H9 (cell line): Measurements from ENCODE around the gene MTNR1A. TPM values are rescaled to one million over a fixed set of nuclear protein-coding genes. Genes with fewer than 3 reads are reported as not detected.

Experiments used
- DNase-seq: peaks from one replicate; pipeline ENCODE4 v3.0.0-alpha.2; 2017
- H2AFZ ChIP-seq: one replicate; pipeline ENCODE4 v1.6.1; 2013; ENCODE audit warnings: mild to moderate bottlenecking, low read length, control low read depth, moderate library complexity
- H2AK5ac ChIP-seq: 2 replicates; pipeline ENCODE4 v1.6.1; 2013; ENCODE audit warnings: low read length, control low read depth, mixed read lengths; ENCODE audit not compliant: insufficient read length
- H2BK120ac ChIP-seq: one replicate; pipeline ENCODE4 v1.6.1; 2013; ENCODE audit warnings: low read depth, mild to moderate bottlenecking, low read length, control low read depth, inconsistent platforms; ENCODE audit not compliant: poor library complexity, severe bottlenecking
- H2BK12ac ChIP-seq: 2 replicates; pipeline ENCODE4 v1.6.1; 2013; ENCODE audit warnings: low read length, control low read depth, mixed read lengths, low read depth; ENCODE audit not compliant: insufficient read length
- H2BK15ac ChIP-seq: 2 replicates; pipeline ENCODE4 v1.6.1; 2013; ENCODE audit warnings: low read depth, low read length, control low read depth
- H2BK20ac ChIP-seq: one replicate; pipeline ENCODE4 v1.6.1; 2013; ENCODE audit warnings: low read depth, mild to moderate bottlenecking, low read length, control low read depth, inconsistent platforms; ENCODE audit not compliant: poor library complexity, severe bottlenecking
- H2BK5ac ChIP-seq: 2 replicates; pipeline ENCODE4 v1.6.1; 2013; ENCODE audit warnings: low read length, control low read depth, mixed read lengths; ENCODE audit not compliant: insufficient read length
- H3K14ac ChIP-seq: 2 replicates; pipeline ENCODE4 v1.6.1; 2013; ENCODE audit warnings: low read length, control low read depth; ENCODE audit not compliant: insufficient read depth
- H3K18ac ChIP-seq: 2 replicates; pipeline ENCODE4 v1.6.1; 2013; ENCODE audit warnings: low read depth, mild to moderate bottlenecking, mixed read lengths, low read length, control low read depth; ENCODE audit not compliant: insufficient read length
- H3K23ac ChIP-seq: 2 replicates; pipeline ENCODE4 v1.6.1; 2013; ENCODE audit warnings: low read length, control low read depth, mixed read lengths, low read depth; ENCODE audit not compliant: insufficient read length
- H3K23me2 ChIP-seq: 2 replicates; pipeline ENCODE4 v1.6.1; 2013; ENCODE audit warnings: low read depth, mild to moderate bottlenecking, mixed read lengths, low read length, control low read depth; ENCODE audit not compliant: insufficient read length, poor library complexity, severe bottlenecking
- H3K27ac ChIP-seq: 2 replicates; pipeline ENCODE4 v1.5.1; 2013; ENCODE audit warnings: low read length, control low read depth, mixed read lengths, low read depth; ENCODE audit not compliant: insufficient read length
- H3K27me3 ChIP-seq: 2 replicates; pipeline ENCODE4 v1.6.1; 2013; ENCODE audit warnings: low read length, control low read depth, inconsistent platforms; ENCODE audit not compliant: insufficient read depth
- H3K4ac ChIP-seq: 2 replicates; pipeline ENCODE4 v1.6.1; 2013; ENCODE audit warnings: low read depth, mild to moderate bottlenecking, control low read depth, inconsistent platforms, low read length, moderate library complexity
- H3K4me1 ChIP-seq: 2 replicates; pipeline ENCODE4 v1.6.1; 2013; ENCODE audit warnings: low read length, control low read depth, inconsistent platforms; ENCODE audit not compliant: insufficient read depth
- H3K4me2 ChIP-seq: 2 replicates; pipeline ENCODE4 v1.6.1; 2013; ENCODE audit warnings: low read length, control low read depth, mixed read lengths; ENCODE audit not compliant: insufficient read length, insufficient read depth
- H3K56ac ChIP-seq: 2 replicates; pipeline ENCODE4 v1.6.1; 2013; ENCODE audit warnings: low read depth, mild to moderate bottlenecking, mixed read lengths, low read length, control low read depth; ENCODE audit not compliant: insufficient read length
- H3K79me1 ChIP-seq: 2 replicates; pipeline ENCODE4 v1.6.1; 2013; ENCODE audit warnings: low read depth, mild to moderate bottlenecking, moderate library complexity, low read length, control low read depth, inconsistent platforms; ENCODE audit not compliant: insufficient read depth, poor library complexity, severe bottlenecking
- H3K79me2 ChIP-seq: 2 replicates; pipeline ENCODE4 v1.6.1; 2013; ENCODE audit warnings: low read length, control low read depth, inconsistent platforms; ENCODE audit not compliant: insufficient read depth
- H3K9ac ChIP-seq: 2 replicates; pipeline ENCODE4 v1.6.1; 2013; ENCODE audit warnings: low read length, control low read depth, mixed read lengths; ENCODE audit not compliant: insufficient read length; ENCODE audit errors: extremely low read depth
- H3K9me3 ChIP-seq: one replicate; pipeline ENCODE4 v1.6.1; 2013; ENCODE audit warnings: low read depth, low read length, inconsistent platforms; ENCODE audit not compliant: control insufficient read depth
- H3T11ph ChIP-seq: one replicate; pipeline ENCODE4 v1.6.1; 2013; ENCODE audit warnings: mild to moderate bottlenecking, low read length, control low read depth, inconsistent platforms
- H4K20me1 ChIP-seq: one replicate; pipeline ENCODE4 v1.6.1; 2013; ENCODE audit not compliant: control insufficient read depth, insufficient read length, insufficient read depth
- H4K5ac ChIP-seq: 2 replicates; pipeline ENCODE4 v1.6.1; 2013; ENCODE audit warnings: low read depth, mild to moderate bottlenecking, mixed read lengths, low read length, control low read depth; ENCODE audit not compliant: insufficient read length
- H4K8ac ChIP-seq: replicated peaks from 2 replicates; pipeline ENCODE4 v1.6.1; 2013; ENCODE audit warnings: low read length, control low read depth, mixed read lengths, low read depth; ENCODE audit not compliant: insufficient read length
- H4K91ac ChIP-seq: 2 replicates; pipeline ENCODE4 v1.6.1; 2013; ENCODE audit warnings: low read depth, mild to moderate bottlenecking, moderate library complexity, mixed read lengths, low read length, control low read depth; ENCODE audit not compliant: insufficient read length
- H3K27ac Mint-ChIP-seq, 3 experiments: 2 replicates in 2 of 3; 3 replicates in 1 of 3; pipeline ENCODE4 v1.8.0; 2020 to 2021; ENCODE audit warnings: mixed read lengths in 3 of 3, mild to moderate bottlenecking in 1 of 3, moderate library complexity in 1 of 3
- H3K27me3 Mint-ChIP-seq: 2 replicates; pipeline ENCODE4 v1.8.0; 2021; ENCODE audit warnings: low read depth, mild to moderate bottlenecking, moderate library complexity, mixed read lengths
- H3K36me3 Mint-ChIP-seq, 3 experiments: 2 replicates in 2 of 3; 3 replicates in 1 of 3; pipeline ENCODE4 v1.8.0; 2020 to 2021; ENCODE audit warnings: low read depth in 3 of 3, mixed read lengths in 3 of 3; ENCODE audit not compliant: insufficient read depth in 1 of 3
- H3K4me1 Mint-ChIP-seq, 2 experiments: 2 replicates each; pipeline ENCODE4 v1.8.0; 2020; ENCODE audit warnings: mixed read lengths in 2 of 2
- H3K4me3 Mint-ChIP-seq, 2 experiments: 2 replicates in 1 of 2; 3 replicates in 1 of 2; pipeline ENCODE4 v1.8.0; 2020 to 2021; ENCODE audit warnings: mild to moderate bottlenecking in 2 of 2, mixed read lengths in 2 of 2, moderate library complexity in 1 of 2
- H3K9me3 Mint-ChIP-seq, 2 experiments: 2 replicates in 1 of 2; 3 replicates in 1 of 2; pipeline ENCODE4 v1.8.0; 2020; ENCODE audit warnings: mild to moderate bottlenecking in 2 of 2, mixed read lengths in 2 of 2, moderate library complexity in 1 of 2
- CTCF ChIP-seq: fragments of 200-600 bp; sonication (generic); conservative IDR thresholded peaks from 3 replicates; pipeline ENCODE4 v1.8.0; 2021; ENCODE audit warnings: antibody characterized with exemption, mild to moderate bottlenecking
- WGBS: extraction: QIAGEN DNeasy Blood & Tissue Kit; methylation state at CpG from one replicate; pipeline ENCODE4 v1.1.7; 2013; ENCODE audit warnings: missing lambda C conversion rate, low lambda C conversion rate, mixed read lengths; ENCODE audit not compliant: insufficient read length; ENCODE audit errors: extremely low coverage; 5-methylcytosine and 5-hydroxymethylcytosine counted together
- total RNA-seq: library from RNA; stranded (reverse); gene quantifications from 2 replicates; pipeline ENCODE4 v1.2.1, GENCODE V29; 2021

Gene MTNR1A
- total RNA-seq, 1 experiment from 2014 or later, result 0.57 TPM

- no peaks in the 10 kb centered on the region for H3K23me2 ChIP-seq
- no peak overlapping the region for H2BK5ac ChIP-seq
- no peak overlapping the region for H4K91ac ChIP-seq
- H3K79me1 ChIP-seq, result no peaks in the 10 kb centered on the region
- H3K27me3 Mint-ChIP-seq, result no peaks in the 10 kb centered on the region
- no peak for DNase-seq
- no peaks in the 10 kb centered on the region for H3K9me3 Mint-ChIP-seq
- H3K9me3 ChIP-seq, result no peaks in the 10 kb centered on the region
- H3K27ac Mint-ChIP-seq, result no peak overlapping the region
- no peak overlapping the region for H2BK12ac ChIP-seq
- no peak overlapping the region for H3K9ac ChIP-seq
- H3K18ac ChIP-seq, result no peak overlapping the region
- H3K36me3 Mint-ChIP-seq, result peaks cover 46 to 91% (median 90%) of the 10 kb centered on the region in 3 experiments
- no peak overlapping the region for H3K4me2 ChIP-seq
- no peaks in the 10 kb centered on the region for H3K4me1 Mint-ChIP-seq
- no peak overlapping the region for H3K23ac ChIP-seq
- no peak overlapping the region for H3K4ac ChIP-seq
- H4K5ac ChIP-seq, result no peak overlapping the region
- H2AFZ ChIP-seq, result no peak overlapping the region
- no peak overlapping the region for H2BK20ac ChIP-seq
- no peak overlapping the region for H3K14ac ChIP-seq
- no peaks in the 10 kb centered on the region for H3K27me3 ChIP-seq
- no peaks in the 10 kb centered on the region for H3K4me1 ChIP-seq
- no peak for TF ChIP-seq CTCF
- H2AK5ac ChIP-seq, result no peak overlapping the region
- no peaks in the 10 kb centered on the region for H3K79me2 ChIP-seq
- no peak overlapping the region for H2BK15ac ChIP-seq
- no peak overlapping the region for H2BK120ac ChIP-seq
- H3K4me3 Mint-ChIP-seq, result no peak overlapping the region
- H3T11ph ChIP-seq, result no peak overlapping the region
- no peak overlapping the region for H3K27ac ChIP-seq
- no peaks in the 10 kb centered on the region for H4K20me1 ChIP-seq
- WGBS, result no CpG with 5 or more reads among the region's 10 CpGs
- H3K56ac ChIP-seq, result no peak overlapping the region
- no peak overlapping the region for H4K8ac ChIP-seq
Measured at GRCh38 chr4:186599483-186599882, 44.1 kb upstream of the MTNR1A start.
